B cell (primary cell): ENCODE results near the gene PGBD5. TPM values are rescaled to one million over a fixed set of nuclear protein-coding genes. Genes with fewer than 3 reads are reported as not detected.

Source experiments
- ATAC-seq: fragments of 200-7000 bp; cut with Tn5 transposase; one replicate; pipeline ENCODE4 v1.10.0; 2021; ENCODE audit warnings: low read depth, mild to moderate bottlenecking, moderate number of reproducible peaks, moderate library complexity
- CTCF ChIA-PET: fragments of 350-600 bp; sonication (Branson Sonifier 250); formaldehyde crosslinking; loops from one replicate; lab custom pipeline; 2021; ENCODE audit warnings: antibody characterized with exemption, inconsistent platforms; lab: Charles Lee
- POLR2A ChIA-PET: fragments of 350-600 bp; sonication (Branson Sonifier 250); formaldehyde crosslinking; loops from one replicate; lab custom pipeline; 2021; ENCODE audit warnings: antibody characterized with exemption; lab: Charles Lee
- DNase-seq: peaks from one replicate; pipeline ENCODE4 v3.0.0; 2013
- H2AFZ ChIP-seq: 2 replicates; pipeline ENCODE4 v1.6.1; 2012; ENCODE audit warnings: mild to moderate bottlenecking, low read depth, low read length; ENCODE audit not compliant: insufficient read depth, poor library complexity, severe bottlenecking
- H3K27ac ChIP-seq, 2 donors: 1 replicate in 1 of 2; 2 replicates in 1 of 2; pipeline ENCODE4 v1.5.1; 2012 to 2013; ENCODE audit warnings: low read length in 2 of 2, mild to moderate bottlenecking in 2 of 2, moderate library complexity in 1 of 2
- H3K27me3 ChIP-seq, 4 experiments: fragments of 200-600 bp in 1 of 4; sonication (generic) in 1 of 4; replicated peaks in 1 of 4; 1 replicate in 2 of 4; 2 replicates in 2 of 4; pipeline versions ENCODE4 v1.6.1 to v1.7.0; 2013 to 2016; ENCODE audit warnings: low read length in 3 of 4, mild to moderate bottlenecking in 2 of 4, mixed read lengths in 1 of 4, moderate library complexity in 1 of 4; ENCODE audit not compliant: insufficient read depth in 4 of 4, control insufficient read depth in 3 of 4; ENCODE audit errors: control extremely low read depth in 1 of 4
- H3K36me3 ChIP-seq, 2 experiments: replicated peaks in 1 of 2; 1 replicate in 1 of 2; 2 replicates in 1 of 2; pipeline versions ENCODE4 v1.6.1 to v1.7.1; 2013; ENCODE audit warnings: low read length in 1 of 2; ENCODE audit not compliant: insufficient read depth in 2 of 2, control insufficient read depth in 1 of 2; ENCODE audit errors: control extremely low read depth in 1 of 2, extremely low read depth in 1 of 2
- H3K4me1 ChIP-seq, 2 donors: fragments of 200-600 bp in 1 of 2; sonication (generic) in 1 of 2; 1 replicate in 1 of 2; 2 replicates in 1 of 2; pipeline versions ENCODE4 v1.5.1 to v1.6.1; 2013 to 2017; ENCODE audit warnings: low read length in 2 of 2; ENCODE audit not compliant: control insufficient read depth in 2 of 2, insufficient read depth in 2 of 2
- H3K4me2 ChIP-seq: replicated peaks from 2 replicates; pipeline ENCODE3; 2012; ENCODE audit warnings: mild to moderate bottlenecking, low read depth, low read length; ENCODE audit not compliant: poor library complexity, severe bottlenecking
- H3K4me3 ChIP-seq, 5 experiments: fragments of 200-600 bp in 1 of 5; sonication (generic) in 1 of 5; 1 replicate in 3 of 5; 2 replicates in 2 of 5; pipeline versions ENCODE4 v1.5.1 to v1.7.0; 2011 to 2016; ENCODE audit warnings: low read length in 4 of 5, mild to moderate bottlenecking in 4 of 5, low read depth in 2 of 5, control low read depth in 1 of 5, moderate library complexity in 1 of 5; ENCODE audit not compliant: insufficient read depth in 1 of 5; ENCODE audit errors: control extremely low read depth in 1 of 5, extremely low read depth in 1 of 5
- H3K79me2 ChIP-seq: fragments of 200-600 bp; sonication (generic); one replicate; pipeline ENCODE4 v1.6.0; 2016; ENCODE audit warnings: low read length; ENCODE audit not compliant: control insufficient read depth, insufficient read depth
- H3K9ac ChIP-seq: fragments of 200-600 bp; sonication (generic); 2 replicates; pipeline ENCODE4 v1.6.1; 2017; ENCODE audit warnings: mild to moderate bottlenecking, low read length, moderate library complexity
- H3K9me3 ChIP-seq, 3 donors: one replicate each; pipeline versions ENCODE4 v1.6.1 to v1.7.1; 2013; ENCODE audit warnings: low read length in 2 of 3; ENCODE audit not compliant: control insufficient read depth in 2 of 3, insufficient read depth in 1 of 3; ENCODE audit errors: control extremely low read depth in 1 of 3
- H4K20me1 ChIP-seq: 2 replicates; pipeline ENCODE4 v1.6.0; 2012; ENCODE audit warnings: mild to moderate bottlenecking, low read length; ENCODE audit not compliant: insufficient read depth, control insufficient read depth, poor library complexity, severe bottlenecking
- H3K27ac Mint-ChIP-seq: one replicate; pipeline ENCODE4 v1.8.0; 2021; ENCODE audit warnings: mixed read lengths
- H3K27me3 Mint-ChIP-seq: one replicate; pipeline ENCODE4 v1.8.0; 2021; ENCODE audit warnings: mixed read lengths
- H3K4me1 Mint-ChIP-seq: one replicate; pipeline ENCODE4 v1.8.0; 2021; ENCODE audit warnings: mixed read lengths
- H3K4me3 Mint-ChIP-seq: one replicate; pipeline ENCODE4 v1.8.0; 2021; ENCODE audit warnings: mixed read lengths
- H3K9me3 Mint-ChIP-seq: one replicate; pipeline ENCODE4 v1.8.0; 2022; ENCODE audit warnings: mixed read lengths; ENCODE audit not compliant: insufficient read depth
- CTCF ChIP-seq: fragments of 200-600 bp; IDR thresholded peaks from one replicate; pipeline ENCODE4 v1.8.0; 2022; ENCODE audit warnings: antibody characterized with exemption, mild to moderate bottlenecking
- EZH2 ChIP-seq: IDR thresholded peaks from 2 replicates; pipeline ENCODE4 v1.6.1; 2012; ENCODE audit warnings: borderline replicate concordance, low read depth, mild to moderate bottlenecking, moderate library complexity, low read length; ENCODE audit not compliant: insufficient read depth, poor library complexity, severe bottlenecking
- WGBS: methylation state at CpG from one replicate; pipeline ENCODE4 v1.1.5; 2013; ENCODE audit warnings: missing lambda C conversion rate; ENCODE audit not compliant: insufficient coverage; 5-methylcytosine and 5-hydroxymethylcytosine counted together
- intact Hi-C: fragments of 100-400 bp; cut with micrococcal nuclease; formaldehyde crosslinking; loops from one replicate; pipeline ENCODE4 v1.10.0; 2022
- polyA plus RNA-seq: library from polyadenylated mRNA; depleted of rRNA; stranded (reverse); fragments of >200 nt; gene quantifications from 2 replicates; pipeline ENCODE4 v1.2.3, GENCODE V29; 2012
- total RNA-seq, 2 donors: library from RNA; stranded (reverse); fragments of 120-200 nt in 1 of 2; gene quantifications; 1 replicate in 1 of 2; 2 replicates in 1 of 2; pipeline versions ENCODE4 v1.2.3 to v1.2.4, GENCODE V29; 2013 to 2022

The PGBD5 gene
- total and polyA plus RNA-seq, 2 donors (not counting 1 experiment from before 2014, with no cell fraction given) = 0.07 TPM; not detected in 1

GRCh38 chr1:230268371-230269170 is 157.6 kb downstream of the PGBD5 start:
- H3K36me3 ChIP-seq = peaks cover 0 to 26% of the 10 kb centered on the region in 2 experiments
- H3K27ac Mint-ChIP-seq = no peak overlapping the region
- ATAC-seq = peak; percentile 24

More at GRCh38 chr1:230268371-230269170, 157.6 kb downstream of the PGBD5 start:
- Histone ChIP-seq H3K4me1 (peaks cover 29 to 37% of the 10 kb centered on the region in 2 donors), H4K20me1 (no peaks in the 10 kb centered on the region), H3K27me3 (no peaks in the 10 kb centered on the region), H2AFZ (no peak overlapping the region), H3K9ac (no peak overlapping the region), H3K79me2 (peaks cover 5% of the 10 kb centered on the region), H3K4me2 (no peak overlapping the region), H3K9me3 (peaks cover 0 to 3% (median 0%) of the 10 kb centered on the region in 3 donors), H3K27ac (no peak overlapping the region), H3K4me3 (no peak overlapping the region)
- Mint-ChIP-seq H3K27me3 (no peaks in the 10 kb centered on the region), H3K4me3 (no peak overlapping the region), H3K9me3 (no peaks in the 10 kb centered on the region), H3K4me1 (peaks cover 38% of the 10 kb centered on the region)
- POLR2A ChIA-PET = interaction anchor here (0.7 kb wide), 1 partner anchor 19 kb away, joined by 4 read pairs; no protein-coding TSS in a partner anchor
- no peak for TF ChIP-seq EZH2
- TF ChIP-seq CTCF = no peak
- intact Hi-C loops = no loop called here
- 90% methylated on average over 17 of the region's 19 CpGs for whole genome bisulfite sequencing
- CTCF ChIA-PET = interaction anchor here (0.7 to 1.2 kb wide), 2 partner anchors 165 to 607 kb away, joined by 3 to 5 read pairs; no protein-coding TSS in a partner anchor
- no peak for DNase-seq
